Activated effector memory CD4-positive, alpha-beta T cell treated with Interleukin-2 at 50 U/mL for 16 hours (primary cell): ENCODE measurements around the gene GAA.
"Not testable (repeated sequence)": the region's sequence is repeated elsewhere in the genome, so short reads cannot be mapped to it uniquely, and the experiment has no call there.

Experiments used
- DNase-seq: peaks from one replicate; pipeline ENCODE4 v3.0.0-alpha.2; 2020

The GAA gene

DNA sequence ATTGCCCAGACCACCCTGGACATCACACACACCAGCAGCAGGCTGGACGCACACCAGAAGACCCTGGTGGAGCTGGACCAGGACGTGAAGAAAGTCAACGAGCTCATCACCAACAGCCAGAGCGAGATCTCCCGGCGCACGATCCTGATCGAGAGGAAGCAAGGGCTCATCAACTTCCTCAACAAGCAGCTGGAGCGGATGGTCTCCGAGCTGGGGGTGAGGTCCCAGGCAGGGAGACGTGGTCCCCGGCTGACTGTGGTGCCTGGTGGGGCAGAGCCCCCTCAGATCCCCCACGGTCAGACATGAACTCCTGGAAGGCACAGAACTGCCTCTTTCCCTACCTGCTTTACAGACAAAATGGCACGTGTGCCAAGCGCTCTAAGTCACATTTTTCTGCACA lies 16.6 kb upstream of the GAA start:
- no peak for DNase-seq

DNA sequence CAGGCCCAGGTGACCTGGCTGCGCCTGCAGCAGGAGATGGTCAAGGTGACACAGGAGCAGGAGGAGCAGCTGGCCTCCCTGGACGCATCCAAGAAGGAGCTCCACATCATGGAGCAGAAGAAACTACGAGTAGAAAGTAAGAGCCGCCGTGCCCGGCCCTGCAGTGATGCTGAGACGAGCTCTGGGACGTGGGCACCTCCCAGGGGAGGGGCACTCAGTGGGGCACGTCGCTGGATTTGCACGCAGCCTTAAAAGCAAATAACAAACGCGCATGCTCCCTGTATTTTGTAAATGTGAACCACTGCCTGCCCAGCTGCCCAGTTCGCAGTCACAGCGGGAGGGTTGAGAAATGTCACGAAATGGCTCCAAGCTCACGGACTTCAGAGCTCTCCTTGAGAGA lies 15.3 kb upstream of the GAA start:
- no peak for DNase-seq

GRCh38 chr17:80086616-80087015 lies 14.8 kb upstream of the GAA start:
- no peak for DNase-seq

DNA sequence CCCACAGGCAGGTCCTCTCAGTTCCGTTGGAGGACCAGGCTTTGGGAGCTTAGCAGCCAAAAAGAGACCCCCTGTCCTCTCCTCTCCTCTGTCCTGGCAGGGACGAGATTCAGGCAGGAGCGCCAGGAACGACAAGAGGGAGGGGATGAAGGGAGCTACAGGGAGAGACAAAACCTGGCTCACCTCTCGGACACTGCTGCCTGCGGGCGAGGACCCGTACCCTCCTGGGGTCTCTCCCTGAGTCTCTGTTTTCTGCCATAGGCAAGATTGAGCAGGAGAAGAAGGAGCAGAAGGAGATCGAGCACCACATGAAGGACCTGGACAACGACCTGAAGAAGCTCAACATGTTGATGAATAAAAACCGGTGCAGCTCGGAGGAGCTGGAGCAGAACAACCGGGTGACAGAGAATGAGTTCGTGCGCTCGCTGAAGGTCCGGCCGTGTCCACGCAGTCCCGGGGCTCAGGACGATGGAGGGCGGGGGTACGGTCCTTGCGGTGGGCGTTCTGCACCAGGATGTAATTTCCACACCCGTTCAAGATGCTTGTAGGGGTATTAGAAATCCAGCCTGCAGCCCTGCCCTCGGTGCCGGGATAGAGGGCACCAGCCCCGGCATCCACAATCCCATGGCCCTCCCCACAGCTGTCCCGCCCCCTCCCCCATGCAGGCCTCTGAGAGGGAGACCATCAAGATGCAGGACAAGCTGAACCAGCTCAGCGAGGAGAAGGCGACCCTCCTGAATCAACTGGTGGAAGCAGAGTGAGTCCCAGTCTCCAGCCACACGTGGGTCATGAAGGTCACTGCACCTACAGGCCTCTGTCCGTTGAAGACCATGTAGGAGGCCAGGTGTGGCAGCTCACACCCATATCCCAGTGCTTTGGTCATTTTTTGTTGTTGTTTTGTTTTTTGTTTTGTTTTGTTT lies 13.8 kb upstream of the GAA start:
- DNase-seq: no peak

DNA sequence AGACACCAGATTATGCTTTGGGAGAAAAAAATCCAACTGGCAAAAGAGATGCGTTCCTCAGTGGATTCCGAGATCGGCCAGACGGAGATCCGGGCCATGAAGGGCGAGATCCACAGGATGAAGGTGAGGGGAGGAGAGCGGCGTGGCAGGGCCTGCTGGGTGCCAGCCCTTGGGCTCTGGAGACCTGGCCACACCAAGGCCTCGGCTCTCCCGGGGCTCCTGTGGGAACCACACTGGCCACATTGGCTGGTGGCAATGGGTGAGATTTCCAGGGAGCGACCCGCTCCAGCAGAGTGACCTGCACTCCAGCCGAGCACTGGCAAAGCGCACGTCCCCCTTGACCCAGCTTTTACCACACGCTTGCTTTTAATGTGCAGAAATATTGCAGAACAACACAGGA lies 11.6 kb upstream of the GAA start:
- DNase-seq: no peak

- DNase-seq: not testable (repeated sequence)
Measured at GRCh38 chr17:80090164-80090563, 11.2 kb upstream of the GAA start.

DNA sequence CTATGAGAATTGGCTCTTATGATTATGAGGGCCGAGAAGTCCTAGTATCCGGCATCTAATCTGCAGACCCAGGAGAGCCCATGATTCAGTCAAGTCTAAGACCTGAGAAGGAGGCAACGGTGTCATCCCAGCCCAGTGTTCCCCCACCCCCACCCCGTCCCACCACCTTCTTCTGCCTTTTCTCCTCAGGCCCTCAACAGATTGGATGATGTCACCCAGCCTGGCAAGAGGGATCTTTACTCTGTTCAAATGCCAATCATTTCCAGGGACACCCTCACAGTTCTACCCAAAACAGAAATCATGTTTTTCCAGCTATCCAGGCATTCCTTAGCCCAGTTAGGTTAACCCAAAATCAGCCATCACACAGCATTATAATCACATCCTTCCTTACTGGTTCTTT lies 10.0 kb upstream of the GAA start:
- no peak for DNase-seq

DNA sequence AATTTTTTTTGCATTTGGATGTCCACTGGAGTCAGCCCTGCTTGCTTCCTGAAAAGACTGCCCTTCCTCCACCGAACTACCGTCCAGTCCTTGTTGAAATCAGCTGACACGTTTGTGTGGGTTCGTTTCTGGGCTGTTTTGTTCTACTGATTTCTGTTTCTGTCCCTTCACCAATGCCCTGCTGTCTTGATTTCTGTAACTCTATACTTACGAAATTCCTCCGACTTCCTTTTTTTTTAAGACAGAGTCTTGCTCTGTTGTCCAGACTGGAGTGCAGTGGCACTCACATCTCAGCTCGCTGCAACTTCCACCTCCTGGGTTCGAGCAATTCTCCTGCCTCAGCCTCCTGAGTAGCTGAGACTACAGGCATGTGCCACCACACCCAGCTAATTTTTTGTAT lies 8.4 kb upstream of the GAA start:
- no peak for DNase-seq

DNA sequence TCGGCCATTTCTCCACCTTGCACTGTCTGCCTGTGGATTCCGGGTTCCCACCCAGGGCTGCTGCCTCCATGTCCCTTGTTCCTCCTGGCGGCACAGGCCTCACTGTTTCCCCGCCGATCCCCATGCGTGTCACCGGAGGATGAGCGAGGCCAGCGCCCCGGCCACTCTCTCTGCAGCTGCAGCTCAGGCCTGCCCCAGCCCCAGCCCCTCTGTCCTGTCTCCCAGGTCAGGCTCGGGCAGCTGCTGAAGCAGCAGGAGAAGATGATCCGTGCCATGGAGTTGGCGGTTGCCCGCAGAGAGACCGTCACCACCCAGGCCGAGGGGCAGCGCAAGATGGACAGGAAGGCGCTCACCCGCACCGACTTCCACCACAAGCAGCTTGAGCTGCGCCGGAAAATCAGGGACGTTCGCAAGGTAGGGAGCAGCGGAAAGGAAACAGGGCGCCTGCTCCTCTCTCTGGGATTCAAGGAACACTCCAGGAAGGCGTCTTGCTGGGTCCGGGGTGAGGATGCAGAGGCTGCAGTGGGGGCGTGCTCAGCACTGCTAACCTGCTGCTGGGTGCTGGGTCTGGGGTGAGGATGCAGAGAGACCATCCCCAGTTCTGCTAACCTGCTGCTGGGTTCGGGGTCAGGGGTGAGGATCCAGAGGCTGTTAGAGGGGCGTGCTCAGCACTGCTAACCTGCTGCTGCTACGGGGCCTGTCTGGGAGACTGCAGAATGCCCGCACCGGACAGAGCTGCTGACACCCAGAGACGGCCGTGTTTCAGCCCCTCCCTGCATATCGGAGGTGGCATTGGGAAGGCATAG lies 6.1 kb upstream of the GAA start:
- no peak for DNase-seq

DNA sequence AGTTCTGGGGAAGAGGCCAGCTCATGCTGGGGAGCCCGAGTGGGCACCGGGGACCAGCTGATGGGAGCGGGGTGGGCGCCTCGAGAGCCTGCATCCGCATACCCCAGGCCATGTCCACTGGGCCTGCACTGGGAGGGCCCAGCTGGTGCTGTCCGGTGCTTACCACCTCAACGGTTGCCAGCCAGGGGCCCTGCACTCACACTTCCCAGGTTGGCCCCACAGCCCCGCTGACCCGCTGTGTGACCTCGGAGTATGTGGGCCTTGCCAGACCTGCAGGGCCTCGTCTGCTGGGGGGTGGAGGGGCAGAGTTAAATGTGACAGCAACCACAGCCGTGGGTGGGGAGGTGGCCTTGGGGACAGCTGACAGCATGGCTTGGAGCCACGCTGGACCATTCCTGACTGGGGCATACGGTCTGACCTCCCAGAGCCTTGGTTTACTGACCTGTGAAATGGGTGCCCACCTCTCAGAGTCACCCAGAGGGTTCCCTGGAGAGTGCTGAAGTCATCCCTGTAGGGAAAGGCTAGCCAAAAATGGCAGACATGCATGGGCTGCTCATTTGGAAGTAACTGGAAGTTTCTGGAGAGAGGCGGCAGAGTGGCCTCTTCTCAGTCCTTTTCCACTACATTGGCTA lies 5.4 kb upstream of the GAA start:
- DNase-seq: no peak

GRCh38 chr17:80096561-80097021 lies 4.8 kb upstream of the GAA start:
- no peak for DNase-seq

DNA sequence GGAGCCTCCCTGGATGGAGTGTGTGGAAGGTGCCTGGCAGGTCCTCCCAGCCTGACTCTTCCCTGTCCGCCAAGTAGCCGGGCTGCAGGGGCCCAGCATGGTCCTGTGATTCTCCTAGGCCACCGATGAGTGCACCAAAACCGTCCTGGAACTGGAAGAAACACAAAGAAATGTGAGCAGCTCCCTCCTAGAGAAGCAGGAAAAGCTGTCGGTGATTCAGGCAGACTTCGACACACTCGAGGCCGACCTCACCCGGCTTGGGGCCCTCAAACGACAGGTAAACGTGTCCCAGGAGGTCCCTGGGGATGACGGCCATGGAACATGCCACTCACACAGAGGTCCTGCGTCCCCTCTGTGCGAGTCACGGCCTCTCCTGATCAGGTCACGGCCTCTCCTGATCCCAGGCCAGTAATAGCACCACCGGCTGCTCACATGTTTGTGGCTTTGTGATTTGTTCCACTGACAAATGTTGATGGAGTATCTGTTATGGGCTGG lies 4.2 kb upstream of the GAA start:
- DNase-seq: no peak

DNA sequence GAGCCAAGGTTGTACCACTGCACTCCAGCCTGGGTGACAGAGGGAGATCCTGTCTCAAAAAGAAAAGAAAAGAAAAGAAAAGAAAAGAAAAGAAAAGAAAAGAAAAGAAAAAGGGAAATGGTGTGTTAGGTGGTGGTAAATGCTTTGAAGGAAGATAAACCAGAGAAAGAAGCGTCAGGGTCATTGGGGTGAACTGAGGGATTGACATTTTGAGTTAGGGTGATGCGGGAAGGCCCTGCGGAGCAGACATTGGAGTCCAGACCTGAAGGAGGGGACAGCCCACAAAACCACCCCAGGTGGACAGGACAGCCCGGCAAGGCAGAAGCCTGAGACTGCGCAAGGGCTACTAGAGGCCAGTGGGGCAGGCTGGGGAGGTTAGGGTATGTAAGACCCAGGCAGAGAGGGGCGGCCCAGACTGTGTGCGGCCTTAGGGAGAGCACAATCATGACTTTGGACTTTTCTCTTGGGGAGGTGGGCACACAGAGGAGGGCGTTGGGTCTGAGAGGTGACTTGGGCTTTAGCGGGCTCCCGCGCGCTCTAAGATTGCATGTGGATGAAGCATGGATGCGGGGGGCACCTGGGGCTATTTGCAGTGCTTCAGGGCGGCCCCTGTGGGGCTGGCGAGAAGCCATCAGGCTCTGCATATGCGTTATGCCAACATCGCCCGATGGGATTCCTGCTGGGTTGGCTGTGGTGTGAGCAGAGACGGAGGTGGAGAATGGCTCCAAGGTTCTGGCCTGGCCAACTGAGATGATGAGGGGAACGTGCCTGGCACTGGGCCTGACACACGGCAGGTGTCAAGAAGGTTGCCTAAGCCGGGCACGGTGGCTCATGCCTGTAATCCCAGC lies 3.3 kb upstream of the GAA start:
- DNase-seq: no peak

GRCh38 chr17:80099291-80100034 lies 1.9 kb upstream of the GAA start:
- DNase-seq: no peak

DNA sequence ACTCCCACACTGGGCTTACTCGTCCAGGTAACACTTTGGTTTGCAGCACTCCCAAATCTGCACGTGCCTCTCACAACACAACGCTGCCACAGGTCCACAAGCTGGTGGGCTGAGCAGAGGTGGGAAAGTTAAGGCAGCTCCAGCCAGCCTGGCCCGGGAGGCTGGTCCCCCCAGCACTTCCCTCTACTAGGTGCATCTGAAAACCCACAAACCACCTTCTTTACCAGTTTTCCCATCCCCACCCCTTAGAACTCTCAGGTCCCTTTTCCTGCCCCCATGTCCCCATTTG lies 1.4 kb upstream of the GAA start:
- DNase-seq: no peak

DNA sequence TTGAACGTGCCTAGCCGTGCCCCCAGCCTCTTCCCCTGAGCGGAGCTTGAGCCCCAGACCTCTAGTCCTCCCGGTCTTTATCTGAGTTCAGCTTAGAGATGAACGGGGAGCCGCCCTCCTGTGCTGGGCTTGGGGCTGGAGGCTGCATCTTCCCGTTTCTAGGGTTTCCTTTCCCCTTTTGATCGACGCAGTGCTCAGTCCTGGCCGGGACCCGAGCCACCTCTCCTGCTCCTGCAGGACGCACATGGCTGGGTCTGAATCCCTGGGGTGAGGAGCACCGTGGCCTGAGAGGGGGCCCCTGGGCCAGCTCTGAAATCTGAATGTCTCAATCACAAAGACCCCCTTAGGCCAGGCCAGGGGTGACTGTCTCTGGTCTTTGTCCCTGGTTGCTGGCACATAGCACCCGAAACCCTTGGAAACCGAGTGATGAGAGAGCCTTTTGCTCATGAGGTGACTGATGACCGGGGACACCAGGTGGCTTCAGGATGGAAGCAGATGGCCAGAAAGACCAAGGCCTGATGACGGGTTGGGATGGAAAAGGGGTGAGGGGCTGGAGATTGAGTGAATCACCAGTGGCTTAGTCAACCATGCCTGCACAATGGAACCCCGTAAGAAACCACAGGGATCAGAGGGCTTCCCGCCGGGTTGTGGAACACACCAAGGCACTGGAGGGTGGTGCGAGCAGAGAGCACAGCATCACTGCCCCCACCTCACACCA lies 724 bp downstream of the GAA start:
- no peak for DNase-seq

DNA sequence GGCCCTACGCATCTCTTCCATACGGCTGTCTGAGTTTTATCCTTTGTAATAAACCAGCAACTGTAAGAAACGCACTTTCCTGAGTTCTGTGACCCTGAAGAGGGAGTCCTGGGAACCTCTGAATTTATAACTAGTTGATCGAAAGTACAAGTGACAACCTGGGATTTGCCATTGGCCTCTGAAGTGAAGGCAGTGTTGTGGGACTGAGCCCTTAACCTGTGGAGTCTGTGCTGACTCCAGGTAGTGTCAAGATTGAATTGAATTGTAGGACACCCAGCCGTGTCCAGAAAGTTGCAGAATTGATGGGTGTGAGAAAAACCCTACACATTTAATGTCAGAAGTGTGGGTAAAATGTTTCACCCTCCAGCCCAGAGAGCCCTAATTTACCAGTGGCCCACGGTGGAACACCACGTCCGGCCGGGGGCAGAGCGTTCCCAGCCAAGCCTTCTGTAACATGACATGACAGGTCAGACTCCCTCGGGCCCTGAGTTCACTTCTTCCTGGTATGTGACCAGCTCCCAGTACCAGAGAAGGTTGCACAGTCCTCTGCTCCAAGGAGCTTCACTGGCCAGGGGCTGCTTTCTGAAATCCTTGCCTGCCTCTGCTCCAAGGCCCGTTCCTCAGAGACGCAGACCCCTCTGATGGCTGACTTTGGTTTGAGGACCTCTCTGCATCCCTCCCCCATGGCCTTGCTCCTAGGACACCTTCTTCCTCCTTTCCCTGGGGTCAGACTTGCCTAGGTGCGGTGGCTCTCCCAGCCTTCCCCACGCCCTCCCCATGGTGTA lies 1.5 kb downstream of the GAA start:
- no peak for DNase-seq

- DNase-seq: no peak
Measured at GRCh38 chr17:80103449-80104085, 2.2 kb downstream of the GAA start.

- DNase-seq: no peak
Measured at GRCh38 chr17:80104321-80104955, 3.1 kb downstream of the GAA start.
